Neural cell (in vitro differentiated cells): ENCODE results near the gene CDC25B. TPM values are rescaled to one million over a fixed set of nuclear protein-coding genes. Genes with fewer than 3 reads are reported as not detected.

ENCODE experiments used
- H2AFZ ChIP-seq: fragments of 200-600, 300-800 bp; sonication (generic), shearing (Covaris generic); 2 replicates; pipeline ENCODE4 v1.6.0; 2014; ENCODE audit warnings: low read depth, mild to moderate bottlenecking, antibody characterized with exemption, low read length, moderate library complexity
- H3F3A ChIP-seq: fragments of 200-600 bp; shearing (Covaris generic); 2 replicates; pipeline ENCODE4 v1.6.1; 2016; ENCODE audit warnings: mild to moderate bottlenecking, moderate library complexity, mixed read lengths, antibody characterized with exemption, low read length; ENCODE audit not compliant: insufficient read depth, poor library complexity, severe bottlenecking
- H3K27ac ChIP-seq: fragments of 200-600, 300-800 bp; sonication (generic), shearing (Covaris generic); 2 replicates; pipeline ENCODE4 v1.5.1; 2014; ENCODE audit warnings: mild to moderate bottlenecking, low read length, moderate library complexity
- H3K27me3 ChIP-seq: fragments of 300-800, 200-600 bp; sonication (generic), shearing (Covaris generic); 2 replicates; pipeline ENCODE4 v1.6.0; 2014; ENCODE audit warnings: mild to moderate bottlenecking, low read depth, low read length, moderate library complexity; ENCODE audit not compliant: insufficient read depth
- H3K36me3 ChIP-seq: fragments of 300-800, 200-600 bp; sonication (generic), shearing (Covaris generic); 2 replicates; pipeline ENCODE4 v1.5.1; 2014; ENCODE audit warnings: mild to moderate bottlenecking, antibody characterized with exemption, low read length, moderate library complexity; ENCODE audit not compliant: insufficient read depth
- H3K4me2 ChIP-seq: fragments of 300-800, 200-600 bp; sonication (generic), shearing (Covaris generic); 2 replicates; pipeline ENCODE4 v1.6.0; 2014; ENCODE audit warnings: mild to moderate bottlenecking, low read length
- H3K4me3 ChIP-seq: fragments of 300-800, 200-600 bp; sonication (generic), shearing (Covaris generic); 2 replicates; pipeline ENCODE4 v1.5.1; 2014; ENCODE audit warnings: mild to moderate bottlenecking, low read length, moderate library complexity
- H3K79me2 ChIP-seq: fragments of 200-600 bp; shearing (Covaris generic); replicated peaks from 2 replicates; pipeline ENCODE4 v1.6.0; 2014; ENCODE audit warnings: mild to moderate bottlenecking, low read length, moderate library complexity; ENCODE audit not compliant: insufficient read depth
- H3K9ac ChIP-seq: fragments of 300-800, 200-600 bp; sonication (generic), shearing (Covaris generic); 2 replicates; pipeline ENCODE4 v1.6.1; 2016; ENCODE audit warnings: mild to moderate bottlenecking, low read length, mixed read lengths
- H3K9me2 ChIP-seq: fragments of 200-600 bp; shearing (Covaris generic); 2 replicates; pipeline ENCODE4 v1.6.1; 2016; ENCODE audit warnings: mild to moderate bottlenecking, low read length, mixed read lengths; ENCODE audit not compliant: insufficient read depth
- H3K9me3 ChIP-seq: fragments of 200-600, 300-800 bp; sonication (generic), shearing (Covaris generic); 2 replicates; pipeline ENCODE4 v1.6.1; 2016; ENCODE audit warnings: mild to moderate bottlenecking, mixed run types, low read length, moderate library complexity, mixed read lengths
- H4K20me1 ChIP-seq: fragments of 200-600 bp; shearing (Covaris generic); 2 replicates; pipeline ENCODE4 v1.6.1; 2016; ENCODE audit warnings: mild to moderate bottlenecking, mixed run types; ENCODE audit not compliant: insufficient read depth
- EP300 ChIP-seq: fragments of 450-650 bp; conservative IDR thresholded peaks from 2 replicates; pipeline ENCODE4 v1.6.1; 2014; ENCODE audit warnings: antibody characterized with exemption, mild to moderate bottlenecking, moderate library complexity; ENCODE audit not compliant: poor library complexity, severe bottlenecking
- EZH2 ChIP-seq: fragments of 200-600, 300-800 bp; shearing (Covaris generic), sonication (generic); IDR thresholded peaks from 2 replicates; pipeline ENCODE4 v1.6.1; 2014; ENCODE audit warnings: antibody characterized with exemption, low read length, borderline replicate concordance, mild to moderate bottlenecking; ENCODE audit not compliant: insufficient read depth, poor library complexity, severe bottlenecking
- MXI1 ChIP-seq: fragments of 450-650 bp; conservative IDR thresholded peaks from 2 replicates; pipeline ENCODE4 v1.6.1; 2014; ENCODE audit warnings: antibody characterized with exemption, mild to moderate bottlenecking; ENCODE audit not compliant: poor library complexity, severe bottlenecking
- POLR2AphosphoS5 ChIP-seq: IDR thresholded peaks from 2 replicates; pipeline ENCODE4 v1.6.1; 2012
- RAD21 ChIP-seq: fragments of 450-650 bp; conservative IDR thresholded peaks from 2 replicates; pipeline ENCODE4 v1.6.1; 2014; ENCODE audit warnings: antibody characterized with exemption, mild to moderate bottlenecking, moderate library complexity
- REST ChIP-seq: IDR thresholded peaks from 2 replicates; pipeline ENCODE4 v1.6.1; 2012; ENCODE audit warnings: borderline replicate concordance
- SMC3 ChIP-seq: fragments of 450-650 bp; conservative IDR thresholded peaks from 2 replicates; pipeline ENCODE4 v1.6.1; 2014; ENCODE audit warnings: antibody characterized with exemption, mild to moderate bottlenecking, moderate library complexity; ENCODE audit not compliant: poor library complexity
- TAF1 ChIP-seq: IDR thresholded peaks from 2 replicates; pipeline ENCODE4 v1.6.1; 2012; ENCODE audit warnings: low read depth
- polyA plus RNA-seq: library from polyadenylated mRNA; depleted of rRNA; stranded (reverse); fragments of >200 nt; gene quantifications from 2 replicates; pipeline ENCODE4 v1.2.3, GENCODE V29; 2014
- TF ChIP-seq, protein P1 (sequence below): fragments of 450-650 bp; IDR thresholded peaks from 2 replicates; pipeline ENCODE4 v1.5.1; 2014; ENCODE audit warnings: antibody characterized with exemption, mild to moderate bottlenecking, moderate library complexity; ENCODE audit not compliant: poor library complexity, severe bottlenecking

Gene CDC25B
- polyA plus RNA-seq, 1 donor from 2014 or later: 26.5 TPM

GRCh38 chr20:3766422-3767109 is 29.5 kb upstream of the CDC25B start:
- Histone ChIP-seq H3K9ac (peak overlapping the region; percentile 100), H3K36me3 (no peaks in the 10 kb centered on the region), H3F3A (no peaks in the 10 kb centered on the region), H3K9me3 (no peaks in the 10 kb centered on the region), H3K4me2 (peak overlapping the region; percentile 86), H3K27ac (peak overlapping the region; percentile 51), H3K4me3 (peak overlapping the region; percentile 100), H3K27me3 (no peaks in the 10 kb centered on the region), H3K9me2 (no peaks in the 10 kb centered on the region), H4K20me1 (no peaks in the 10 kb centered on the region), H2AFZ (no peak overlapping the region), H3K79me2 (peaks cover 20% of the 10 kb centered on the region)
- no peak for TF ChIP-seq SMC3
- TF ChIP-seq MXI1: no peak
- TF ChIP-seq REST: no peak
- TF ChIP-seq, protein P1, sequence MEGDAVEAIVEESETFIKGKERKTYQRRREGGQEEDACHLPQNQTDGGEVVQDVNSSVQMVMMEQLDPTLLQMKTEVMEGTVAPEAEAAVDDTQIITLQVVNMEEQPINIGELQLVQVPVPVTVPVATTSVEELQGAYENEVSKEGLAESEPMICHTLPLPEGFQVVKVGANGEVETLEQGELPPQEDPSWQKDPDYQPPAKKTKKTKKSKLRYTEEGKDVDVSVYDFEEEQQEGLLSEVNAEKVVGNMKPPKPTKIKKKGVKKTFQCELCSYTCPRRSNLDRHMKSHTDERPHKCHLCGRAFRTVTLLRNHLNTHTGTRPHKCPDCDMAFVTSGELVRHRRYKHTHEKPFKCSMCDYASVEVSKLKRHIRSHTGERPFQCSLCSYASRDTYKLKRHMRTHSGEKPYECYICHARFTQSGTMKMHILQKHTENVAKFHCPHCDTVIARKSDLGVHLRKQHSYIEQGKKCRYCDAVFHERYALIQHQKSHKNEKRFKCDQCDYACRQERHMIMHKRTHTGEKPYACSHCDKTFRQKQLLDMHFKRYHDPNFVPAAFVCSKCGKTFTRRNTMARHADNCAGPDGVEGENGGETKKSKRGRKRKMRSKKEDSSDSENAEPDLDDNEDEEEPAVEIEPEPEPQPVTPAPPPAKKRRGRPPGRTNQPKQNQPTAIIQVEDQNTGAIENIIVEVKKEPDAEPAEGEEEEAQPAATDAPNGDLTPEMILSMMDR: no peak
- no peak for TF ChIP-seq TAF1
- TF ChIP-seq POLR2AphosphoS5: no peak
- TF ChIP-seq RAD21: no peak
- TF ChIP-seq EZH2: no peak
- TF ChIP-seq EP300: no peak

DNA sequence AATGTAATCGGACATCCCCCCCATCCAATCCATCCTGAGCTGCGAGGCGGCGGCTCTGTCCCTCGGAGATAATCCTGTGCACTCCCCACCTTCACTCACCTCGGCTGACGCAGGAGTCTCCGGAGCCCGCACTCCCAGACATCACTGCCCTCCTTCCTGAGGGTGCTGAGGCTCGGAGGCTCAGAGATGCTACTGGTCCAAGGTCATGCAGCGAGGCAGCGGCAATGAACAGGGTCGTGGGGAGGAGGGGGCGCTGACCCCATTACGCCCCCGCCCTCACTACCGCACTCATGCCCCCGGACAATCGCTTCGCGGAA is 29.0 kb upstream of the CDC25B start:
- Histone ChIP-seq H2AFZ (peak overlapping the region; percentile 65), H3K9me2 (no peaks in the 10 kb centered on the region), H3K4me3 (peak overlapping the region; percentile 100), H3K79me2 (peaks cover 20% of the 10 kb centered on the region), H3K4me2 (peak overlapping the region; percentile 86), H3K36me3 (no peaks in the 10 kb centered on the region), H3K9me3 (no peaks in the 10 kb centered on the region), H3K27me3 (no peaks in the 10 kb centered on the region), H3K9ac (peak overlapping the region; percentile 100), H3K27ac (peak overlapping the region; percentile 51), H4K20me1 (no peaks in the 10 kb centered on the region), H3F3A (no peaks in the 10 kb centered on the region)
- TF ChIP-seq SMC3 (peak; percentile 18), REST (no peak)
